Liver (tissue), 9 donors: ENCODE data around the gene IGF2BP2. TPM values are rescaled to one million over a fixed set of nuclear protein-coding genes. Genes with fewer than 3 reads are reported as not detected.

Experiments used
- DNase-seq: peaks from one replicate; pipeline ENCODE4 v3.0.0-alpha.2; 2017; ENCODE audit warnings: low spot score
- H3K27ac ChIP-seq, 2 donors: one replicate each; pipeline ENCODE4 v1.7.0; 2013; ENCODE audit warnings: inconsistent platforms in 2 of 2, low read length in 2 of 2, control low read depth in 1 of 2, low read depth in 1 of 2, mild to moderate bottlenecking in 1 of 2
- H3K27me3 ChIP-seq, 4 donors: one replicate each; pipeline versions ENCODE4 v1.6.1 to v1.7.0; 2013; ENCODE audit warnings: low read length in 3 of 4, inconsistent platforms in 1 of 4, mild to moderate bottlenecking in 1 of 4, moderate library complexity in 1 of 4; ENCODE audit not compliant: control insufficient read depth in 4 of 4, insufficient read depth in 4 of 4
- H3K36me3 ChIP-seq, 4 donors: one replicate each; pipeline versions ENCODE4 v1.6.1 to v1.7.0; 2013; ENCODE audit warnings: low read length in 3 of 4, mild to moderate bottlenecking in 3 of 4, low read depth in 1 of 4, moderate library complexity in 1 of 4; ENCODE audit not compliant: control insufficient read depth in 4 of 4, insufficient read depth in 3 of 4
- H3K4me1 ChIP-seq, 4 donors: one replicate each; pipeline versions ENCODE4 v1.6.1 to v1.7.0; 2013; ENCODE audit warnings: low read length in 3 of 4, mild to moderate bottlenecking in 3 of 4, moderate library complexity in 1 of 4; ENCODE audit not compliant: control insufficient read depth in 4 of 4, insufficient read depth in 4 of 4
- H3K4me3 ChIP-seq, 3 donors: one replicate each; pipeline versions ENCODE4 v1.6.1 to v1.7.0; 2013; ENCODE audit warnings: low read length in 3 of 3, control low read depth in 1 of 3, low read depth in 1 of 3, mild to moderate bottlenecking in 1 of 3
- H3K9ac ChIP-seq, 2 donors: one replicate each; pipeline ENCODE4 v1.7.0; 2013; ENCODE audit warnings: low read length in 2 of 2, mild to moderate bottlenecking in 2 of 2, moderate library complexity in 2 of 2, control low read depth in 1 of 2, low read depth in 1 of 2
- H3K9me3 ChIP-seq, 4 donors: one replicate each; pipeline versions ENCODE4 v1.6.1 to v1.7.0; 2013; ENCODE audit warnings: low read length in 3 of 4; ENCODE audit not compliant: control insufficient read depth in 4 of 4
- EGR1 ChIP-seq, 2 donors: IDR thresholded peaks; 2 replicates each; pipeline ENCODE4 v1.6.1; 2016 to 2018; ENCODE audit warnings: antibody characterized with exemption in 2 of 2, low read depth in 2 of 2
- FOXA1 ChIP-seq: IDR thresholded peaks from 2 replicates; pipeline ENCODE4 v1.6.1; 2016; ENCODE audit warnings: antibody characterized with exemption
- FOXA2 ChIP-seq: IDR thresholded peaks from 2 replicates; pipeline ENCODE4 v1.6.1; 2016; ENCODE audit warnings: antibody characterized with exemption
- GABPA ChIP-seq, 2 donors: IDR thresholded peaks in 1 of 2; conservative IDR thresholded peaks in 1 of 2; 2 replicates each; pipeline ENCODE4 v1.6.1; 2016; ENCODE audit warnings: antibody characterized with exemption in 2 of 2, mild to moderate bottlenecking in 1 of 2, moderate library complexity in 1 of 2
- HNF4A ChIP-seq, 2 donors: conservative IDR thresholded peaks; 2 replicates each; pipeline ENCODE4 v1.6.1; 2016; ENCODE audit warnings: antibody characterized with exemption in 2 of 2, mild to moderate bottlenecking in 2 of 2
- HNF4G ChIP-seq: IDR thresholded peaks from 2 replicates; pipeline ENCODE4 v1.6.1; 2016; ENCODE audit warnings: antibody characterized with exemption
- JUND ChIP-seq, 2 donors: IDR thresholded peaks; 2 replicates each; pipeline ENCODE4 v1.6.1; 2016; ENCODE audit warnings: antibody characterized with exemption in 2 of 2
- NR2F2 ChIP-seq: IDR thresholded peaks from 2 replicates; pipeline ENCODE4 v1.6.1; 2016; ENCODE audit warnings: antibody characterized with exemption
- RAD21 ChIP-seq, 2 donors: IDR thresholded peaks; 2 replicates each; pipeline ENCODE4 v1.6.1; 2016; ENCODE audit warnings: antibody characterized with exemption in 2 of 2, mild to moderate bottlenecking in 2 of 2
- RXRA ChIP-seq, 2 donors: IDR thresholded peaks; 2 replicates each; pipeline ENCODE4 v1.6.1; 2017 to 2018; ENCODE audit warnings: antibody characterized with exemption in 2 of 2, mild to moderate bottlenecking in 1 of 2
- SP1 ChIP-seq: IDR thresholded peaks from 2 replicates; pipeline ENCODE4 v1.6.1; 2018; ENCODE audit warnings: antibody characterized with exemption, mild to moderate bottlenecking
- TAF1 ChIP-seq: conservative IDR thresholded peaks from 2 replicates; pipeline ENCODE4 v1.6.1; 2016; ENCODE audit warnings: antibody characterized with exemption, mild to moderate bottlenecking
- YY1 ChIP-seq: IDR thresholded peaks from 2 replicates; pipeline ENCODE4 v1.6.1; 2016; ENCODE audit warnings: antibody characterized with exemption, mild to moderate bottlenecking
- WGBS: extraction: QIAGEN DNeasy Blood & Tissue Kit; methylation state at CpG from one replicate; pipeline ENCODE4 v1.1.7; 2013; 5-methylcytosine and 5-hydroxymethylcytosine counted together
- polyA plus RNA-seq, 2 donors: library from polyadenylated mRNA; stranded (reverse) in 1 of 2; unstranded in 1 of 2; fragments of 200-250 nt in 1 of 2; fragments of >200 nt in 1 of 2; fragmentation: Nextera tagmentation in 1 of 2; extraction: Ambion mirVana in 1 of 2; gene quantifications; one replicate each; pipeline versions ENCODE4 v1.2.1 to v1.2.3, GENCODE V29; 2013 to 2015
- total RNA-seq, 2 donors: library from RNA; depleted of rRNA; stranded (reverse); fragments of >200 nt; gene quantifications; one replicate each; pipeline ENCODE4 v1.2.3, GENCODE V29; 2014
- TF ChIP-seq, protein P1 (sequence below): fragments of 150-350 bp; IDR thresholded peaks from 2 replicates; pipeline ENCODE4 v1.5.1; 2017; ENCODE audit warnings: improper control_type of control experiment, low read depth, low read length; ENCODE audit not compliant: missing input control
- TF ChIP-seq, protein P2 (sequence below): IDR thresholded peaks from 2 replicates; pipeline ENCODE4 v1.6.1; 2016; ENCODE audit warnings: antibody characterized with exemption
- TF ChIP-seq, protein P3 (sequence below): IDR thresholded peaks from 2 replicates; pipeline ENCODE4 v1.6.1; 2016; ENCODE audit warnings: antibody characterized with exemption
- TF ChIP-seq, protein P4 (sequence below): IDR thresholded peaks from 2 replicates; pipeline ENCODE4 v1.6.1; 2016; ENCODE audit warnings: antibody characterized with exemption
- TF ChIP-seq, protein P5 (sequence below): IDR thresholded peaks from 2 replicates; pipeline ENCODE4 v1.6.1; 2016; ENCODE audit warnings: antibody characterized with exemption, mild to moderate bottlenecking
- donor health status: healthy.
- donor health status: healthy.
- donor health status: healthy.
- donor health status: healthy.
- donor health status: healthy.

Gene IGF2BP2
- total and polyA plus RNA-seq, 4 donors: 0.67 to 35.0 (median 1.7) TPM

- Histone ChIP-seq H3K36me3 (no peaks in the 10 kb centered on the region), H3K4me1 (peaks cover 0 to 2% (median 0%) of the 10 kb centered on the region in 4 donors), H3K27ac (no peak overlapping the region), H3K4me3 (no peak overlapping the region), H3K9me3 (no peaks in the 10 kb centered on the region), H3K9ac (no peak overlapping the region), H3K27me3 (no peaks in the 10 kb centered on the region)
- TF ChIP-seq FOXA2: no peak
- TF ChIP-seq HNF4G: no peak
- TF ChIP-seq TAF1: no peak
- TF ChIP-seq GABPA (IDR thresholded peaks at IDR 0.05 in 1 of 2, conservative IDR thresholded peaks at IDR 0.05 in 1 of 2): no peak
- TF ChIP-seq JUND (IDR thresholded peaks at IDR 0.05): no peak
- TF ChIP-seq RXRA (IDR thresholded peaks at IDR 0.05): no peak
- TF ChIP-seq, protein P1, sequence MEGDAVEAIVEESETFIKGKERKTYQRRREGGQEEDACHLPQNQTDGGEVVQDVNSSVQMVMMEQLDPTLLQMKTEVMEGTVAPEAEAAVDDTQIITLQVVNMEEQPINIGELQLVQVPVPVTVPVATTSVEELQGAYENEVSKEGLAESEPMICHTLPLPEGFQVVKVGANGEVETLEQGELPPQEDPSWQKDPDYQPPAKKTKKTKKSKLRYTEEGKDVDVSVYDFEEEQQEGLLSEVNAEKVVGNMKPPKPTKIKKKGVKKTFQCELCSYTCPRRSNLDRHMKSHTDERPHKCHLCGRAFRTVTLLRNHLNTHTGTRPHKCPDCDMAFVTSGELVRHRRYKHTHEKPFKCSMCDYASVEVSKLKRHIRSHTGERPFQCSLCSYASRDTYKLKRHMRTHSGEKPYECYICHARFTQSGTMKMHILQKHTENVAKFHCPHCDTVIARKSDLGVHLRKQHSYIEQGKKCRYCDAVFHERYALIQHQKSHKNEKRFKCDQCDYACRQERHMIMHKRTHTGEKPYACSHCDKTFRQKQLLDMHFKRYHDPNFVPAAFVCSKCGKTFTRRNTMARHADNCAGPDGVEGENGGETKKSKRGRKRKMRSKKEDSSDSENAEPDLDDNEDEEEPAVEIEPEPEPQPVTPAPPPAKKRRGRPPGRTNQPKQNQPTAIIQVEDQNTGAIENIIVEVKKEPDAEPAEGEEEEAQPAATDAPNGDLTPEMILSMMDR: no peak
- TF ChIP-seq EGR1 (IDR thresholded peaks at IDR 0.05; ENCODE audit: low read depth in 2 of 2): no peak
- TF ChIP-seq, protein P2, sequence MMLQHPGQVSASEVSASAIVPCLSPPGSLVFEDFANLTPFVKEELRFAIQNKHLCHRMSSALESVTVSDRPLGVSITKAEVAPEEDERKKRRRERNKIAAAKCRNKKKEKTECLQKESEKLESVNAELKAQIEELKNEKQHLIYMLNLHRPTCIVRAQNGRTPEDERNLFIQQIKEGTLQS: no peak
- TF ChIP-seq YY1: no peak
- TF ChIP-seq, protein P3, sequence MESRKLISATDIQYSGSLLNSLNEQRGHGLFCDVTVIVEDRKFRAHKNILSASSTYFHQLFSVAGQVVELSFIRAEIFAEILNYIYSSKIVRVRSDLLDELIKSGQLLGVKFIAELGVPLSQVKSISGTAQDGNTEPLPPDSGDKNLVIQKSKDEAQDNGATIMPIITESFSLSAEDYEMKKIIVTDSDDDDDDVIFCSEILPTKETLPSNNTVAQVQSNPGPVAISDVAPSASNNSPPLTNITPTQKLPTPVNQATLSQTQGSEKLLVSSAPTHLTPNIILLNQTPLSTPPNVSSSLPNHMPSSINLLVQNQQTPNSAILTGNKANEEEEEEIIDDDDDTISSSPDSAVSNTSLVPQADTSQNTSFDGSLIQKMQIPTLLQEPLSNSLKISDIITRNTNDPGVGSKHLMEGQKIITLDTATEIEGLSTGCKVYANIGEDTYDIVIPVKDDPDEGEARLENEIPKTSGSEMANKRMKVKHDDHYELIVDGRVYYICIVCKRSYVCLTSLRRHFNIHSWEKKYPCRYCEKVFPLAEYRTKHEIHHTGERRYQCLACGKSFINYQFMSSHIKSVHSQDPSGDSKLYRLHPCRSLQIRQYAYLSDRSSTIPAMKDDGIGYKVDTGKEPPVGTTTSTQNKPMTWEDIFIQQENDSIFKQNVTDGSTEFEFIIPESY: no peak
- TF ChIP-seq, protein P4, sequence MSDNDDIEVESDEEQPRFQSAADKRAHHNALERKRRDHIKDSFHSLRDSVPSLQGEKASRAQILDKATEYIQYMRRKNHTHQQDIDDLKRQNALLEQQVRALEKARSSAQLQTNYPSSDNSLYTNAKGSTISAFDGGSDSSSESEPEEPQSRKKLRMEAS: no peak
- TF ChIP-seq, protein P5, sequence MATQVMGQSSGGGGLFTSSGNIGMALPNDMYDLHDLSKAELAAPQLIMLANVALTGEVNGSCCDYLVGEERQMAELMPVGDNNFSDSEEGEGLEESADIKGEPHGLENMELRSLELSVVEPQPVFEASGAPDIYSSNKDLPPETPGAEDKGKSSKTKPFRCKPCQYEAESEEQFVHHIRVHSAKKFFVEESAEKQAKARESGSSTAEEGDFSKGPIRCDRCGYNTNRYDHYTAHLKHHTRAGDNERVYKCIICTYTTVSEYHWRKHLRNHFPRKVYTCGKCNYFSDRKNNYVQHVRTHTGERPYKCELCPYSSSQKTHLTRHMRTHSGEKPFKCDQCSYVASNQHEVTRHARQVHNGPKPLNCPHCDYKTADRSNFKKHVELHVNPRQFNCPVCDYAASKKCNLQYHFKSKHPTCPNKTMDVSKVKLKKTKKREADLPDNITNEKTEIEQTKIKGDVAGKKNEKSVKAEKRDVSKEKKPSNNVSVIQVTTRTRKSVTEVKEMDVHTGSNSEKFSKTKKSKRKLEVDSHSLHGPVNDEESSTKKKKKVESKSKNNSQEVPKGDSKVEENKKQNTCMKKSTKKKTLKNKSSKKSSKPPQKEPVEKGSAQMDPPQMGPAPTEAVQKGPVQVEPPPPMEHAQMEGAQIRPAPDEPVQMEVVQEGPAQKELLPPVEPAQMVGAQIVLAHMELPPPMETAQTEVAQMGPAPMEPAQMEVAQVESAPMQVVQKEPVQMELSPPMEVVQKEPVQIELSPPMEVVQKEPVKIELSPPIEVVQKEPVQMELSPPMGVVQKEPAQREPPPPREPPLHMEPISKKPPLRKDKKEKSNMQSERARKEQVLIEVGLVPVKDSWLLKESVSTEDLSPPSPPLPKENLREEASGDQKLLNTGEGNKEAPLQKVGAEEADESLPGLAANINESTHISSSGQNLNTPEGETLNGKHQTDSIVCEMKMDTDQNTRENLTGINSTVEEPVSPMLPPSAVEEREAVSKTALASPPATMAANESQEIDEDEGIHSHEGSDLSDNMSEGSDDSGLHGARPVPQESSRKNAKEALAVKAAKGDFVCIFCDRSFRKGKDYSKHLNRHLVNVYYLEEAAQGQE: no peak
- TF ChIP-seq RAD21 (IDR thresholded peaks at IDR 0.05): no peak
- TF ChIP-seq HNF4A (conservative IDR thresholded peaks at IDR 0.05): no peak
- no peak for TF ChIP-seq FOXA1
- no peak for TF ChIP-seq SP1
- no peak for TF ChIP-seq NR2F2
- DNase-seq: no peak
- WGBS: 92% methylated on average over 4 of the region's 4 CpGs
These were observed 31.5 kb downstream of the IGF2BP2 start for GRCh38 chr3:185793381-185793780.
